ENCODE data around the gene YARS1.

GRCh38 chr1:32780628-32781234 lies 36.4 kb downstream of the YARS1 start:
- TF ChIP-seq CTCF (IDR thresholded peaks at IDR 0.05) (no peak), POLR2AphosphoS5 (IDR thresholded peaks at IDR 0.05; ENCODE audit: low read depth, low read length) (no peak), SIN3A (IDR thresholded peaks at IDR 0.05; ENCODE audit: borderline replicate concordance, insufficient read depth, low read depth, low read length) (no peak)
